PFSK-1 (cell line): ENCODE data around the gene B4GALNT4.

ENCODE experiments used
- POLR2AphosphoS5 ChIP-seq: IDR thresholded peaks from 2 replicates; pipeline ENCODE4 v1.6.1; 2012; ENCODE audit warnings: low read depth, mild to moderate bottlenecking, control low read depth, low read length, moderate library complexity
- REST ChIP-seq, 2 experiments: IDR thresholded peaks; 2 replicates each; pipeline versions ENCODE4 v1.6.1 to v1.8.0; 2011 to 2012; ENCODE audit warnings: low read depth in 2 of 2, low read length in 2 of 2, control low read depth in 1 of 2, inconsistent platforms in 1 of 2, mild to moderate bottlenecking in 1 of 2, moderate library complexity in 1 of 2; ENCODE audit not compliant: insufficient read depth in 1 of 2
- SIN3A ChIP-seq: IDR thresholded peaks from 2 replicates; pipeline ENCODE4 v1.6.1; 2012; ENCODE audit warnings: mild to moderate bottlenecking, low read length, moderate library complexity, borderline replicate concordance; ENCODE audit not compliant: insufficient read depth

GRCh38 chr11:399731-400211, 30.5 kb downstream of the B4GALNT4 start:
- TF ChIP-seq SIN3A (no peak), POLR2AphosphoS5 (no peak), REST (IDR thresholded peaks at IDR 0.05; ENCODE audit: insufficient read depth in 1 of 2, low read depth in 2 of 2, low read length in 2 of 2) (no peak)
